Measurements from ENCODE around the gene SH3BP4.
"Not testable (repeated sequence)": the region's sequence is repeated elsewhere in the genome, so short reads cannot be mapped to it uniquely, and the experiment has no call there.

The SH3BP4 gene

GRCh38 chr2:235001237-235002133 lies 49.7 kb downstream of the SH3BP4 start:
- no peak for DNase-seq

GRCh38 chr2:235002198-235003095 lies 50.6 kb downstream of the SH3BP4 start:
- no peak for DNase-seq

- DNase-seq, result no peak
Observed at GRCh38 chr2:235003096-235003775, 51.4 kb downstream of the SH3BP4 start.

- DNase-seq, result no peak
Observed at GRCh38 chr2:235004329-235004903, 52.6 kb downstream of the SH3BP4 start.

- DNase-seq, result no peak
Observed at GRCh38 chr2:235005023-235005422, 53.2 kb downstream of the SH3BP4 start.

GRCh38 chr2:235005603-235006259 lies 53.9 kb downstream of the SH3BP4 start:
- DNase-seq, result no peak

GRCh38 chr2:235006461-235006860 lies 54.6 kb downstream of the SH3BP4 start:
- no peak for DNase-seq

GRCh38 chr2:235006986-235007385 lies 55.2 kb downstream of the SH3BP4 start:
- DNase-seq, result no peak

GRCh38 chr2:235007664-235008457 lies 56.0 kb downstream of the SH3BP4 start:
- no peak for DNase-seq

- no peak for DNase-seq
Observed at GRCh38 chr2:235008584-235009044, 56.8 kb downstream of the SH3BP4 start.

GRCh38 chr2:235009081-235009480 lies 57.3 kb downstream of the SH3BP4 start:
- DNase-seq, result no peak

- no peak for DNase-seq
Observed at GRCh38 chr2:235010117-235010714, 58.4 kb downstream of the SH3BP4 start.

GRCh38 chr2:235011607-235011928 lies 59.8 kb downstream of the SH3BP4 start:
- DNase-seq, result no peak

- no peak for DNase-seq
Observed at GRCh38 chr2:235011929-235012631, 60.3 kb downstream of the SH3BP4 start.

- DNase-seq, result no peak
Observed at GRCh38 chr2:235017441-235017840, 65.6 kb downstream of the SH3BP4 start.

GRCh38 chr2:235018838-235019237 lies 67.0 kb downstream of the SH3BP4 start:
- no peak for DNase-seq

- DNase-seq, result not testable (repeated sequence)
Observed at GRCh38 chr2:235020141-235020540, 68.3 kb downstream of the SH3BP4 start.

- DNase-seq, result no peak
Observed at GRCh38 chr2:235021752-235022151, 69.9 kb downstream of the SH3BP4 start.

- no peak for DNase-seq
Observed at GRCh38 chr2:235024191-235024860, 72.5 kb downstream of the SH3BP4 start.

Data from NCI-H2029 treated with DMSO at 0.1 percent for 48 hours (cell line).